Measurements from ENCODE around the gene NID1. TPM values are rescaled to one million over a fixed set of nuclear protein-coding genes. Genes with fewer than 3 reads are reported as not detected.

NID1 gene
- total RNA-seq, 4 donors from 2014 or later, result 70.7 to 252 (median 184) TPM

- Histone ChIP-seq H3K4me1 (no peaks in the 10 kb centered on the region), H3K9me3 (no peaks in the 10 kb centered on the region), H3K27me3 (no peaks in the 10 kb centered on the region), H3K4me3 (no peak overlapping the region), H3K27ac (no peak overlapping the region), H3K36me3 (no peaks in the 10 kb centered on the region)
- intact Hi-C loops (cut with DNase I; ENCODE audit: low total_unique reads), result no loop called here
- TF ChIP-seq CTCF (IDR thresholded peaks at IDR 0.05) (no peak), POLR2A (IDR thresholded peaks at IDR 0.05) (no peak)
- DNase-seq, result no peak
Measured at GRCh38 chr1:235951661-235952060, 113.2 kb downstream of the NID1 start.

- H3K9me3 ChIP-seq, result no peaks in the 10 kb centered on the region
- H3K4me3 ChIP-seq, result no peak overlapping the region
- DNase-seq, result no peak
- no peak for TF ChIP-seq POLR2A (IDR thresholded peaks at IDR 0.05)
- no peak for TF ChIP-seq CTCF (IDR thresholded peaks at IDR 0.05)
- no peaks in the 10 kb centered on the region for H3K27me3 ChIP-seq
- no peaks in the 10 kb centered on the region for H3K36me3 ChIP-seq
- H3K27ac ChIP-seq, result no peak overlapping the region
- no peaks in the 10 kb centered on the region for H3K4me1 ChIP-seq
- intact Hi-C loops (cut with DNase I; ENCODE audit: low total_unique reads), result no loop called here
Measured at GRCh38 chr1:235950318-235950717, 114.6 kb downstream of the NID1 start.

GRCh38 chr1:235948774-235949427, 116.0 kb downstream of the NID1 start:
- Histone ChIP-seq H3K4me1 (no peaks in the 10 kb centered on the region), H3K4me3 (no peak overlapping the region), H3K36me3 (no peaks in the 10 kb centered on the region), H3K9me3 (no peaks in the 10 kb centered on the region), H3K27ac (no peak overlapping the region), H3K27me3 (no peaks in the 10 kb centered on the region)
- TF ChIP-seq CTCF (IDR thresholded peaks at IDR 0.05), result no peak
- no peak for TF ChIP-seq POLR2A (IDR thresholded peaks at IDR 0.05)
- intact Hi-C loops (cut with DNase I; ENCODE audit: low total_unique reads), result no loop called here
- no peak for DNase-seq

GRCh38 chr1:235947989-235948388, 116.9 kb downstream of the NID1 start:
- no peak for TF ChIP-seq CTCF (IDR thresholded peaks at IDR 0.05)
- H3K27me3 ChIP-seq, result no peaks in the 10 kb centered on the region
- intact Hi-C loops (cut with DNase I; ENCODE audit: low total_unique reads), result no loop called here

GRCh38 chr1:235946571-235946981, 118.3 kb downstream of the NID1 start:
- Histone ChIP-seq H3K27ac (no peak overlapping the region), H3K4me3 (no peak overlapping the region), H3K36me3 (no peaks in the 10 kb centered on the region), H3K4me1 (no peaks in the 10 kb centered on the region), H3K9me3 (no peaks in the 10 kb centered on the region), H3K27me3 (no peaks in the 10 kb centered on the region)
- DNase-seq, result no peak
- TF ChIP-seq POLR2A (IDR thresholded peaks at IDR 0.05), result no peak
- TF ChIP-seq CTCF (IDR thresholded peaks at IDR 0.05), result no peak
- intact Hi-C loops (cut with DNase I; ENCODE audit: low total_unique reads), result no loop called here

More at GRCh38 chr1:235947989-235948388, 116.9 kb downstream of the NID1 start:
- no peak overlapping the region for H3K4me3 ChIP-seq
- DNase-seq, result no peak
- H3K4me1 ChIP-seq, result no peaks in the 10 kb centered on the region
- H3K36me3 ChIP-seq, result no peaks in the 10 kb centered on the region
- H3K9me3 ChIP-seq, result no peaks in the 10 kb centered on the region
- no peak overlapping the region for H3K27ac ChIP-seq
